DND-41 (cell line): ENCODE measurements around the gene IGSF11.

ENCODE experiments used
- CTCF ChIP-seq: IDR thresholded peaks from 2 replicates; pipeline ENCODE4 v1.5.1; 2012; ENCODE audit warnings: borderline replicate concordance, low read length, moderate library complexity, mild to moderate bottlenecking; ENCODE audit not compliant: poor library complexity, severe bottlenecking; ENCODE audit errors: extremely low read depth
- EZH2 ChIP-seq: IDR thresholded peaks from 3 replicates; pipeline ENCODE4 v1.6.1; 2012; ENCODE audit warnings: borderline replicate concordance, low read depth, mild to moderate bottlenecking, moderate library complexity, low read length, inconsistent platforms; ENCODE audit not compliant: severe bottlenecking

DNA sequence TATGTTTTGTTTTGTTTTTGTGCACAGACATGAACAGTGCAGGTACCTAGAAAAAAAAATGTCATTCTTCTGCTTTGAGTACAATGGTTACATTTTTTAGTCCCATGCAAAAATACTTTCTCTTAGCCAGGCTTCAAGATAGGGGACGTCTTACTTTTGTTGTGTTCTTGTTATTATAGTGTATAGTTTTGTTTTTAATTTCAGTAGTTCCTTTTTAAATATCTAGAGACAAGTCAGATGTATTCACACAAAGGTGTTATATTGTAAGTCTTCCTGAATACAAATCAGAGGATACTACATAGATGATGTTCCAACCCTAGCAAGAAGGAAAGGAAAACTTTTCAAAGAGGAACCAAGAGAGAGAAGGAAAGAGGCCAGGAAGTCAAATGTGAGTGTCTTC, 28.8 kb upstream of the IGSF11 start:
- TF ChIP-seq CTCF (no peak), EZH2 (no peak)
